H1 (cell line): ENCODE results near the gene ZNF763. TPM values are rescaled to one million over a fixed set of nuclear protein-coding genes. Genes with fewer than 3 reads are reported as not detected.

Source experiments
- CTCF ChIA-PET: fragments of 300-600 bp; sonication (Branson Sonifier 250); formaldehyde crosslinking; loops from one replicate; lab custom pipeline; 2021; ENCODE audit not compliant: partially characterized antibody; lab: Charles Lee
- POLR2A ChIA-PET: fragments of 300-600 bp; sonication (Branson Sonifier 250); formaldehyde crosslinking; loops from one replicate; lab custom pipeline; 2021; ENCODE audit warnings: inconsistent platforms; ENCODE audit not compliant: partially characterized antibody; lab: Charles Lee
- DNase-seq, 2 experiments: peaks; one replicate each; pipeline versions ENCODE4 v3.0.0 to v3.0.0-alpha.2; 2010 to 2022; ENCODE audit warnings: low spot score in 2 of 2, low read depth in 1 of 2, mixed read lengths in 1 of 2
- FAIRE-seq: peaks from 2 replicates; lab custom pipeline; 2011; peaks lifted over from hg19 to GRCh38; lab: Jason Lieb, UNC
- H2AFZ ChIP-seq: 2 replicates; pipeline ENCODE4 v1.8.1; 2012; ENCODE audit warnings: low read length, inconsistent platforms
- H2AK5ac ChIP-seq: 2 replicates; pipeline ENCODE4 v1.6.1; 2013; ENCODE audit warnings: low read depth, low read length
- H2BK120ac ChIP-seq: replicated peaks from 2 replicates; pipeline ENCODE3; 2013; ENCODE audit warnings: low read depth, low read length, inconsistent platforms
- H2BK12ac ChIP-seq: 2 replicates; pipeline ENCODE4 v1.6.1; 2013; ENCODE audit warnings: low read depth, low read length
- H2BK15ac ChIP-seq: 2 replicates; pipeline ENCODE4 v1.6.1; 2013; ENCODE audit warnings: low read length
- H2BK20ac ChIP-seq: 2 replicates; pipeline ENCODE4 v1.6.1; 2013; ENCODE audit warnings: low read length
- H2BK5ac ChIP-seq: 2 replicates; pipeline ENCODE4 v1.6.1; 2013; ENCODE audit warnings: low read depth, low read length
- H3K14ac ChIP-seq: 2 replicates; pipeline ENCODE4 v1.6.1; 2013; ENCODE audit warnings: inconsistent platforms; ENCODE audit not compliant: insufficient read length
- H3K18ac ChIP-seq: 2 replicates; pipeline ENCODE4 v1.6.1; 2013; ENCODE audit warnings: low read length; ENCODE audit errors: extremely low read depth
- H3K23ac ChIP-seq: 2 replicates; pipeline ENCODE4 v1.6.1; 2013; ENCODE audit warnings: inconsistent platforms; ENCODE audit not compliant: insufficient read length
- H3K23me2 ChIP-seq: 2 replicates; pipeline ENCODE4 v1.6.1; 2013; ENCODE audit warnings: low read depth, low read length
- H3K27ac ChIP-seq: 2 replicates; pipeline ENCODE4 v1.6.1; 2011; ENCODE audit warnings: low read depth, low read length, inconsistent platforms
- H3K27me3 ChIP-seq, 4 experiments: replicated peaks in 1 of 4; 1 replicate in 1 of 4; 2 replicates in 3 of 4; pipeline versions ENCODE4 v1.6.1 to v1.8.1; 2011 to 2013; ENCODE audit warnings: low read length in 3 of 4, mild to moderate bottlenecking in 3 of 4, inconsistent platforms in 2 of 4, mixed read lengths in 2 of 4, moderate library complexity in 1 of 4; ENCODE audit not compliant: control insufficient read depth in 3 of 4, insufficient read depth in 3 of 4; ENCODE audit errors: extremely low read depth in 1 of 4
- H3K36me3 ChIP-seq, 4 experiments: 2 replicates each; pipeline versions ENCODE4 v1.6.1 to v1.8.1; 2011 to 2013; ENCODE audit warnings: mild to moderate bottlenecking in 4 of 4, low read length in 3 of 4, moderate library complexity in 2 of 4, control low read depth in 1 of 4, inconsistent platforms in 1 of 4; ENCODE audit not compliant: insufficient read depth in 4 of 4, control insufficient read depth in 2 of 4
- H3K4ac ChIP-seq: replicated peaks from 2 replicates; pipeline ENCODE3; 2013; ENCODE audit warnings: low read length, low read depth, mixed read lengths, inconsistent platforms; ENCODE audit not compliant: insufficient read length
- H3K4me1 ChIP-seq, 4 experiments: replicated peaks in 1 of 4; 1 replicate in 1 of 4; 2 replicates in 3 of 4; pipeline versions ENCODE4 v1.6.1 to v1.8.1; 2011 to 2013; ENCODE audit warnings: low read length in 3 of 4, inconsistent platforms in 2 of 4, mixed read lengths in 1 of 4; ENCODE audit not compliant: insufficient read depth in 4 of 4, control insufficient read depth in 3 of 4
- H3K4me2 ChIP-seq, 2 experiments: 2 replicates each; pipeline versions ENCODE4 v1.6.1 to v1.8.1; 2011 to 2013; ENCODE audit warnings: low read depth in 2 of 2, low read length in 2 of 2, control low read depth in 1 of 2, inconsistent platforms in 1 of 2, mild to moderate bottlenecking in 1 of 2; ENCODE audit not compliant: insufficient read depth in 1 of 2
- H3K4me3 ChIP-seq, 4 experiments: fragments of 200-600, 300-600 bp in 1 of 4; sonication (generic), shearing (Covaris generic), sonication (Bioruptor Twin) in 1 of 4; 2 replicates each; pipeline versions ENCODE4 v1.5.1 to v1.8.1; 2011 to 2016; ENCODE audit warnings: low read length in 4 of 4, low read depth in 3 of 4, control low read depth in 2 of 4, inconsistent platforms in 2 of 4, mild to moderate bottlenecking in 2 of 4, mixed read lengths in 1 of 4, moderate library complexity in 1 of 4; ENCODE audit not compliant: insufficient read depth in 2 of 4; ENCODE audit errors: extremely low read depth in 1 of 4
- H3K56ac ChIP-seq: replicated peaks from 2 replicates; pipeline ENCODE3; 2013; ENCODE audit warnings: low read depth, mild to moderate bottlenecking, mixed read lengths, low read length, inconsistent platforms; ENCODE audit not compliant: insufficient read length
- H3K79me1 ChIP-seq: 2 replicates; pipeline ENCODE4 v1.6.1; 2013; ENCODE audit warnings: low read depth, low read length, control low read depth
- H3K79me2 ChIP-seq, 2 experiments: 2 replicates each; pipeline versions ENCODE4 v1.6.1 to v1.8.1; 2012 to 2013; ENCODE audit warnings: low read length in 2 of 2, mild to moderate bottlenecking in 2 of 2, inconsistent platforms in 1 of 2; ENCODE audit not compliant: insufficient read depth in 2 of 2, control insufficient read depth in 1 of 2
- H3K9ac ChIP-seq, 4 experiments: replicated peaks in 1 of 4; 1 replicate in 1 of 4; 2 replicates in 3 of 4; pipeline versions ENCODE4 v1.6.1 to v1.8.1; 2011 to 2013; ENCODE audit warnings: low read depth in 3 of 4, low read length in 3 of 4, control low read depth in 2 of 4, mild to moderate bottlenecking in 2 of 4, moderate library complexity in 2 of 4, inconsistent platforms in 1 of 4; ENCODE audit errors: extremely low read depth in 1 of 4
- H3K9me3 ChIP-seq, 2 experiments: 2 replicates each; pipeline versions ENCODE4 v1.6.1 to v1.8.1; 2012 to 2013; ENCODE audit warnings: mild to moderate bottlenecking in 2 of 2, moderate library complexity in 2 of 2, control low read depth in 1 of 2, inconsistent platforms in 1 of 2, low read depth in 1 of 2, low read length in 1 of 2, mixed read lengths in 1 of 2; ENCODE audit not compliant: insufficient read depth in 2 of 2
- H4K20me1 ChIP-seq, 2 experiments: replicated peaks in 1 of 2; 2 replicates each; pipeline versions ENCODE3 to v1.8.1; 2011 to 2013; ENCODE audit warnings: inconsistent platforms in 2 of 2, low read length in 2 of 2, mild to moderate bottlenecking in 1 of 2; ENCODE audit not compliant: insufficient read depth in 2 of 2, control insufficient read depth in 1 of 2
- H4K5ac ChIP-seq: 2 replicates; pipeline ENCODE4 v1.6.1; 2013; ENCODE audit warnings: low read length, low read depth, mixed read lengths, inconsistent platforms; ENCODE audit not compliant: insufficient read length
- H4K8ac ChIP-seq: 2 replicates; pipeline ENCODE4 v1.8.0; 2013; ENCODE audit warnings: mild to moderate bottlenecking, moderate library complexity, low read length, inconsistent platforms; ENCODE audit not compliant: insufficient read depth; ENCODE audit errors: extremely low read depth
- H4K91ac ChIP-seq: replicated peaks from 2 replicates; pipeline ENCODE3; 2013; ENCODE audit warnings: low read length, mixed read lengths, inconsistent platforms; ENCODE audit not compliant: insufficient read length
- CTBP2 ChIP-seq: IDR thresholded peaks from 2 replicates; pipeline ENCODE4 v1.7.0; 2011; ENCODE audit warnings: borderline replicate concordance, mild to moderate bottlenecking, moderate library complexity, mixed read lengths, low read length; ENCODE audit not compliant: insufficient read depth, insufficient read length
- KDM4A ChIP-seq: IDR thresholded peaks from one replicate; pipeline ENCODE4 v1.7.1; 2012; ENCODE audit warnings: low read depth, mild to moderate bottlenecking, moderate library complexity, low read length, inconsistent platforms; ENCODE audit not compliant: severe bottlenecking
- PHF8 ChIP-seq: fragments of 200-600 bp; sonication (generic); conservative IDR thresholded peaks from 2 replicates; pipeline ENCODE4 v1.7.1; 2012; ENCODE audit warnings: low read depth, mild to moderate bottlenecking, inconsistent platforms, low read length, moderate library complexity
- POU5F1 ChIP-seq: IDR thresholded peaks from 2 replicates; pipeline ENCODE4 v1.6.1; 2011; ENCODE audit warnings: low read depth, mild to moderate bottlenecking, low read length, moderate library complexity
- RAD21 ChIP-seq, 2 experiments: IDR thresholded peaks in 1 of 2; conservative IDR thresholded peaks in 1 of 2; 2 replicates each; pipeline ENCODE4 v1.6.1; 2011; ENCODE audit warnings: low read depth in 2 of 2, low read length in 2 of 2, improper control_type of control experiment in 1 of 2, inconsistent platforms in 1 of 2, mild to moderate bottlenecking in 1 of 2, moderate library complexity in 1 of 2
- SP1 ChIP-seq: IDR thresholded peaks from 2 replicates; pipeline ENCODE4 v1.6.1; 2011; ENCODE audit warnings: low read depth, low read length
- SP4 ChIP-seq: IDR thresholded peaks from 2 replicates; pipeline ENCODE4 v1.6.1; 2012; ENCODE audit warnings: low read length, inconsistent platforms
- SRF ChIP-seq: IDR thresholded peaks from 2 replicates; pipeline ENCODE4 v1.6.1; 2011; ENCODE audit warnings: mild to moderate bottlenecking, low read depth, low read length, moderate library complexity
- SUZ12 ChIP-seq: fragments of 200-600 bp; sonication (generic); IDR thresholded peaks from 2 replicates; pipeline ENCODE4 v1.6.1; 2012; ENCODE audit warnings: mild to moderate bottlenecking, inconsistent platforms, low read length, moderate library complexity, mixed read lengths
- TEAD4 ChIP-seq: IDR thresholded peaks from 2 replicates; pipeline ENCODE4 v1.6.1; 2012; ENCODE audit warnings: low read depth, low read length, inconsistent platforms, mixed read lengths
- WGBS, 2 experiments: shearing (Covaris generic) in 1 of 2; methylation state at CpG; one replicate each; pipeline versions ENCODE4 v1.1.6 to v1.1.7; 2013 to 2015; ENCODE audit warnings: low lambda C conversion rate in 2 of 2, mixed read lengths in 2 of 2, inconsistent platforms in 1 of 2, low coverage in 1 of 2, missing lambda C conversion rate in 1 of 2; ENCODE audit not compliant: insufficient replicate concordance in 2 of 2, insufficient coverage in 1 of 2, insufficient read length in 1 of 2; ENCODE audit errors: extremely low coverage in 1 of 2, missing lambda C conversion rate in 1 of 2; 5-methylcytosine and 5-hydroxymethylcytosine counted together
- polyA plus RNA-seq, 7 experiments: library from polyadenylated mRNA; depleted of rRNA in 3 of 7; stranded (reverse) in 5 of 7; unstranded in 2 of 7; fragments of >200 nt in 5 of 7; fragments of 200-250 nt in 2 of 7; gene quantifications; 1 replicate in 5 of 7; 2 replicates in 1 of 7; 4 replicates in 1 of 7; pipeline versions ENCODE4 v1.2.1 to v1.2.3, GENCODE V29; 2011 to 2013; ENCODE audit warnings: missing spikeins in 2 of 7, mixed read lengths in 2 of 7
- total RNA-seq: library from RNA; stranded (reverse); fragmentation: NEBNext Ultra II Directional; extraction: Animal tissue kit (Norgen Biotek cat#: 25700); gene quantifications from 2 replicates; pipeline ENCODE4 v1.2.1, GENCODE V29; 2021
- TF ChIP-seq, protein P1 (sequence below): IDR thresholded peaks from 2 replicates; pipeline ENCODE4 v1.6.1; 2012; ENCODE audit warnings: inconsistent platforms

Gene ZNF763
- total and polyA plus RNA-seq, 2 of the 8 experiments (the other 6 are each of a cell fraction or from before 2014, with no cell fraction given) = 0.39 to 1.7 TPM

- H2BK12ac ChIP-seq = no peak overlapping the region; the same call in 1 of the 2 replicates
- H3K27ac ChIP-seq = no peak overlapping the region
- no peak overlapping the region for H4K91ac ChIP-seq
- 35% methylated on average over 25 of the region's 26 CpGs; no CpG with 5 or more reads in 1 of the 2 experiments for WGBS, 2 experiments
- peak; percentile 13 for FAIRE-seq
- no peak overlapping the region for H2AK5ac ChIP-seq
- H2AFZ ChIP-seq = no peak overlapping the region
- H3K36me3 ChIP-seq = no peaks in the 10 kb centered on the region
- H3K18ac ChIP-seq = no peak overlapping the region
- peaks cover 0 to 7% (median 4%) of the 10 kb centered on the region in 4 experiments; a peak in 5 of 7 replicates for H3K4me1 ChIP-seq
- H3K9me3 ChIP-seq = no peaks in the 10 kb centered on the region
- no peaks in the 10 kb centered on the region for H4K20me1 ChIP-seq
- POLR2A ChIA-PET = interaction anchor here (0.8 to 3.2 kb wide), 12 partner anchors 24 to 193 kb away, joined by 3 to 73 read pairs (median 4); partner anchors contain the start of genes ZNF20, ZNF625, ZNF700 and ZNF844
- H3K4me2 ChIP-seq = peak overlapping the region; percentile 72 to 89
- H3K4me3 ChIP-seq = peak overlapping the region in 2 of 4 experiments; percentile 66 to 68; a peak in 3 of 8 replicates
- no peak overlapping the region for H4K5ac ChIP-seq
- no peak overlapping the region for H3K4ac ChIP-seq
- no peak overlapping the region for H3K14ac ChIP-seq
- CTCF ChIA-PET = interaction anchor here (0.6 to 5.9 kb wide), 29 partner anchors 8 to 402 kb away, joined by 3 to 92 read pairs (median 5); partner anchors contain the start of genes ZNF20, ZNF442, ZNF700 and ZNF878
- no peak overlapping the region for H3K23ac ChIP-seq
- H2BK120ac ChIP-seq = no peak overlapping the region
- no peak overlapping the region for H3K56ac ChIP-seq
- H2BK20ac ChIP-seq = no peak overlapping the region
- DNase-seq = peak; percentile 57 to 87
- peaks cover 8% of the 10 kb centered on the region; the same call in 1 of the 2 replicates for H3K23me2 ChIP-seq
- no peak overlapping the region for H2BK5ac ChIP-seq
- no peak overlapping the region for H2BK15ac ChIP-seq
- no peak overlapping the region for H3K9ac ChIP-seq
- H3K27me3 ChIP-seq = peaks cover 0 to 13% (median 7%) of the 10 kb centered on the region in 4 experiments; a peak in 5 of 7 replicates
- H3K79me1 ChIP-seq = no peaks in the 10 kb centered on the region
- no peak overlapping the region for H4K8ac ChIP-seq
- H3K79me2 ChIP-seq = no peaks in the 10 kb centered on the region
- TF ChIP-seq TEAD4 (no peak), KDM4A (peak; percentile 5), PHF8 (no peak), SP4 (no peak), CTBP2 (no peak), POU5F1 (no peak), RAD21 (IDR thresholded peaks at IDR 0.05 in 1 of 2, conservative IDR thresholded peaks at IDR 0.05 in 1 of 2; ENCODE audit: low read depth in 2 of 2, low read length in 2 of 2) (peak; percentile 86 to 90), SP1 (no peak), SRF (no peak), SUZ12 (no peak)
- TF ChIP-seq, protein P1, sequence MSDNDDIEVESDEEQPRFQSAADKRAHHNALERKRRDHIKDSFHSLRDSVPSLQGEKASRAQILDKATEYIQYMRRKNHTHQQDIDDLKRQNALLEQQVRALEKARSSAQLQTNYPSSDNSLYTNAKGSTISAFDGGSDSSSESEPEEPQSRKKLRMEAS = no peak
Observed at GRCh38 chr19:11963566-11964355, 1.1 kb upstream of the ZNF763 start.
